ENCODE results near the gene MSLN. TPM values are rescaled to one million over a fixed set of nuclear protein-coding genes. Genes with fewer than 3 reads are reported as not detected.
A peak's percentile ranks its signal among the peaks of the same experiment; 100 is the strongest.

The MSLN gene
- total and polyA plus RNA-seq, 7 donors = 0.03 to 0.17 (median 0.09) TPM; not detected in 3

DNA sequence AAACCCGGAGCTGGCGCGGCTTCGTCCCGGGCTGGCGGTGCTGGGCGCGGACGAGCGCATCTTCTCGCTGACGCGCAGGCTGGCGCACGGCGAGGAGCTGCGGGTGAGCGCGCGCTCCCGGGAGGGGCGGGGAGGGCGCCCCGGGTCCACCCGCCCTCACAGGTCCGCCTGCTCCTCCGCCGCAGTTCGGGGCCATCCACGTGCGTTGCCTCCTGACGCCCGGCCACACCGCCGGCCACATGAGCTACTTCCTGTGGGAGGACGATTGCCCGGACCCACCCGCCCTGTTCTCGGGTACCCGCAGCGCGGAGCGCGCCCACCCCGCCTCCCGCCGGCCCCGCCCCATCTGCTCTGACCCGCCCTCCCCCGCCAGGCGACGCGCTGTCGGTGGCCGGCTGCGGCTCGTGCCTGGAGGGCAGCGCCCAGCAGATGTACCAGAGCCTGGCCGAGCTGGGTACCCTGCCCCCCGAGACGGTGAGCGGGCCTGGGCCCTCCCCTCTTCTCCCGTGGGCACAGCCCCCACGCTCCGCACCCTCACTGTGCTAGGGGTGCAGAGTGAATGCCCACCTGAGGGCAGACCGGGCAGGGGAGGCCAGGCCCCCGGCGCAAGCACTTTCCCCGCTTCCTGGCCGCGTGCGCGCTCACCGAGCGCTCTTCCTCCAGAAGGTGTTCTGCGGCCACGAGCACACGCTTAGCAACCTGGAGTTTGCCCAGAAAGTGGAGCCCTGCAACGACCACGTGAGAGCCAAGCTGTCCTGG, 32.2 kb upstream of the MSLN start:
- DNase-seq (peak; percentile 67 to 74), ATAC-seq (peak; percentile 25 to 45 (median 36))
- Histone ChIP-seq H3K4me1 (peaks cover 8% of the 10 kb centered on the region), H3K27ac (no peak overlapping the region), H3K9me3 (no peaks in the 10 kb centered on the region), H3K36me3 (ENCODE audit: insufficient read depth in 1 of 2, low read depth in 1 of 2) (peaks cover 3 to 36% of the 10 kb centered on the region in 2 donors), H3K4me3 (peak overlapping the region; percentile 61), H3K27me3 (ENCODE audit: insufficient read depth in 3 of 3, low read length in 2 of 3) (peaks cover 0 to 40% (median 19%) of the 10 kb centered on the region in 3 donors)
- TF ChIP-seq, protein P1, sequence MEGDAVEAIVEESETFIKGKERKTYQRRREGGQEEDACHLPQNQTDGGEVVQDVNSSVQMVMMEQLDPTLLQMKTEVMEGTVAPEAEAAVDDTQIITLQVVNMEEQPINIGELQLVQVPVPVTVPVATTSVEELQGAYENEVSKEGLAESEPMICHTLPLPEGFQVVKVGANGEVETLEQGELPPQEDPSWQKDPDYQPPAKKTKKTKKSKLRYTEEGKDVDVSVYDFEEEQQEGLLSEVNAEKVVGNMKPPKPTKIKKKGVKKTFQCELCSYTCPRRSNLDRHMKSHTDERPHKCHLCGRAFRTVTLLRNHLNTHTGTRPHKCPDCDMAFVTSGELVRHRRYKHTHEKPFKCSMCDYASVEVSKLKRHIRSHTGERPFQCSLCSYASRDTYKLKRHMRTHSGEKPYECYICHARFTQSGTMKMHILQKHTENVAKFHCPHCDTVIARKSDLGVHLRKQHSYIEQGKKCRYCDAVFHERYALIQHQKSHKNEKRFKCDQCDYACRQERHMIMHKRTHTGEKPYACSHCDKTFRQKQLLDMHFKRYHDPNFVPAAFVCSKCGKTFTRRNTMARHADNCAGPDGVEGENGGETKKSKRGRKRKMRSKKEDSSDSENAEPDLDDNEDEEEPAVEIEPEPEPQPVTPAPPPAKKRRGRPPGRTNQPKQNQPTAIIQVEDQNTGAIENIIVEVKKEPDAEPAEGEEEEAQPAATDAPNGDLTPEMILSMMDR (IDR thresholded peaks at IDR 0.05) = no peak
- intact Hi-C loops (cut with DNase I) = no loop called here
- 1% methylated on average over 44 to 80 of the region's 80 CpGs for WGBS, 3 donors

DNA sequence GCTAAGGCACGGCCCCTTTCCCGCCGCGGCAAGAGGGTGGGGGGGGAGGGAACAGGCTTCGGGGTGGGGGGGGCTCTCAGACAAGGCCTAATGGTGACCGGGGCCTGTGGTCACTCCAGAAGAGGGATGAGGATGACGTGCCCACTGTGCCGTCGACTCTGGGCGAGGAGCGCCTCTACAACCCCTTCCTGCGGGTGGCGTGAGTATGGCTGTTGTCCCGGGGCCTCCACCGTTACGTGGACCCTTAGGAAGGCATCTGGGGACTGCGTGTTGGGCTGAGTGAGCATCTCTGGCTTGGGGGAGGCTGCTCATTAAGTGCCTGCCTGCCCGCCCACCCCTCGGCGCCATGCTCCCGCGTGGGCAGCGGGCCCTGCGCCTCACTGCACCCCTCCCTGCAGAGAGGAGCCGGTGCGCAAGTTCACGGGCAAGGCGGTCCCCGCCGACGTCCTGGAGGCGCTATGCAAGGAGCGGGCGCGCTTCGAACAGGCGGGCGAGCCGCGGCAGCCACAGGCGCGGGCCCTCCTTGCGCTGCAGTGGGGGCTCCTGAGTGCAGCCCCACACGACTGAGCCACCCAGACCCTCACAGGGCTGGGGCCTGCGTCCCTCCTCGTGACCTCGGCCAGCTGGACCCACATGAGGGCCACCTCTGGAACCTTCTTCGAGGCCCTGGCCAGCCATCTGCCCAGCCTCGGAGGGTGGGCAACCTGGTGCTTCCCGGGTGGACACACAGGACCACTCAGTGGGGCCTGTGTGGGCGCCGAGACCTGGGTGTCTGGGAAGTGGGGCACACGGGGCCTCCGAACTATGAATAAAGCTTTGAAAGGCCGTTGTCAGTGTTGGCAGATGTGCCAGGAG, 31.4 kb upstream of the MSLN start:
- 43 to 49% (median 45%) methylated on average over 42 to 55 of the region's 55 CpGs for WGBS, 3 donors
- DNase-seq (peak in 1 of 2 donors; percentile 55), ATAC-seq (peak in 2 of 4 donors; percentile 12 to 13)
- peaks cover 0 to 40% (median 19%) of the 10 kb centered on the region in 3 donors for H3K27me3 ChIP-seq (ENCODE audit: insufficient read depth in 3 of 3, low read length in 2 of 3)
- H3K4me1 ChIP-seq = peaks cover 8% of the 10 kb centered on the region
- H3K9me3 ChIP-seq = no peaks in the 10 kb centered on the region
- intact Hi-C loops (cut with DNase I) = no loop called here
- H3K4me3 ChIP-seq = no peak overlapping the region
- TF ChIP-seq, protein P1 (IDR thresholded peaks at IDR 0.05) = no peak
- peaks cover 3 to 44% of the 10 kb centered on the region in 2 donors for H3K36me3 ChIP-seq (ENCODE audit: insufficient read depth in 1 of 2, low read depth in 1 of 2)
- H3K27ac ChIP-seq = no peak overlapping the region

DNA sequence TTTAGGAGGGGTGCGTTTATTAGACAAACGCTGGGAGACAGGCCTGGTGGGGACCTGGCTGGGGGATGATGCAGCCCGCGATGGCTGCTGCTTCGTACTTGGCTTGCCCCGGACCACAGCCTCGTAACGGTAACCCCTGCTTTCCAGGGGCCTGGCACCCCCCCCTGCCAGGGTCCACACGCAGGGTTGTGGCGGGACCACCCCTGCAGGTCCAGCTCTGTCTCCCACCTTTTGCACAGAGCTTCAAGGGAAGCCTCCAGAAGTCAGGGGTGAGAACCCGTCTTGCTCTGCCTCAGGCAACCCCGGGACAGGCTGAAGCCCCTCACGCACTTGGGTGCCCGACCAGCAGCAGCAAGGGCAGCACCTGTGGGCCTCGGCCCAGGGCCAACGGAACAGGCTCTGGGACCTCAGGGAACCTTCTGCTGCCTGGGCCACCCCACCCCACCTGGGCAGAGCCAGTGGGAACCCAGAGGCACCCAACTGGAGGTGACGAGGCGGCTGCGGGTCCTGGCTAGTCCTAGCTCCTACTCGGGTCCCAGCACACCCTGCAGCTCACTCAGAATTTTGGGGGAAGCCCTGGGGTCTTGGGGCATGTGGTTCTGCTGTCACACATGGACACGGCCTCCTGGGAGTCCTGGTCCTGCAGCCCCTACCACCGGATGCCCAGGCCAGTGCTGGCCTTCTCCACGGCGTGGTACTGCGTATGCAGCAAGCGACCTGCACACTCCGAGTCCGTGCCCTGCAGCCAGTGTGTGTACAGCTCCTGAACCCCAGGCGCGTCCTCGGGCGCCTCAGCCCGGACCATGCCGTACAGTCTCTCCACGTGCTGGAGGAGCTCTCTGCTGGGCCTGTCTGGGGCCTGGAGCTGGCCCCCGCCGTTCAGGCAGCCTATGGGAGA, 30.5 kb upstream of the MSLN start:
- peaks cover 8% of the 10 kb centered on the region for H3K4me1 ChIP-seq
- H3K4me3 ChIP-seq = no peak overlapping the region
- DNase-seq (peak in 1 of 2 donors; percentile 49), ATAC-seq (peak in 1 of 4 donors; percentile 7)
- peaks cover 0 to 40% (median 19%) of the 10 kb centered on the region in 3 donors for H3K27me3 ChIP-seq (ENCODE audit: insufficient read depth in 3 of 3, low read length in 2 of 3)
- peaks cover 3 to 52% of the 10 kb centered on the region in 2 donors for H3K36me3 ChIP-seq (ENCODE audit: insufficient read depth in 1 of 2, low read depth in 1 of 2)
- H3K27ac ChIP-seq = no peak overlapping the region
- no peaks in the 10 kb centered on the region for H3K9me3 ChIP-seq
- intact Hi-C loops (cut with DNase I) = no loop called here
- 82 to 88% (median 85%) methylated on average over 35 to 37 of the region's 37 CpGs for WGBS, 3 donors
- TF ChIP-seq, protein P1 (IDR thresholded peaks at IDR 0.05) = no peak

DNA sequence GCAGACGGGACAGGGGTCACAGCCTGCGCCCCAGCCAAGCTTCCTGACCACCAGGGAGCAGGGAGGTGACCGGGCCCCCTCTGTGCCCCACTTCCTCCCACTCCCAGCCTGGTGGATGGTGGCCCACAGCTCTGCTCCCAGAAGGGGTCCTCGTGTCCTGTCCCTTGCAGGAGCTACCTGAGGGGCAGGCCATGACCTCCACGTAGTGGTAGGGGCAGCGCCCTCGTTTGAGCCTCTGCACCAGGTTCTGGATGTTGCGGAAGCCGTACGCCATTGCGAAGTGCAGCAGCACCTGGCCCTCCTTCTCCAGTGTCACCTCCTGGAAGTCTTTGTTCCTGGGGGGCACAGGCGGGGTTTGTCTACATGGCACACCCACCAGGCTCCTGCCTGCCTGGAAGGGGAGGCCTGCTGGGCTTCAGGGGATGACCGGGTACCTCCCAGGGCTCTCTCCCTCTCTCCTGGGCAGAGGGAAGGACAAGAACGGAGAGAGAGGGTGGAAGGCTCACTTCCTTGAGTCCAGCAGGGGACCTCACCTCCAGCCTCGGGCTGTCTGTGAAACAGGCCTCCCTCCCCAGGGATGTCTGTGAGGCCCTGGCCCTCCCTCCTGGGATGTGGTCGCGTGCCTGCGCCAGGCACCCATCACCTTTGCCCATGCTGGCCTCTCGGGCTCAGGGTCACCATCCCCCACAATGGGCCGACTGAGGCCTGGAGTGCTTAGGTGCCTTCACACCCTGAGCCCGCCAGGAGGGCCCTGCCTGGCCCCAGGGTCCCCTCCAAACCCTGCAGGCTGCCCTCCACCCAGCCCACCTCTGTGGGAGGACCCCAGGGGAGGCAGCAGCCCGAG, 29.6 kb upstream of the MSLN start:
- Histone ChIP-seq H3K9me3 (no peaks in the 10 kb centered on the region), H3K27me3 (ENCODE audit: insufficient read depth in 3 of 3, low read length in 2 of 3) (peaks cover 0 to 33% (median 17%) of the 10 kb centered on the region in 3 donors), H3K36me3 (ENCODE audit: insufficient read depth in 1 of 2, low read depth in 1 of 2) (peaks cover 3 to 61% of the 10 kb centered on the region in 2 donors), H3K4me3 (no peak overlapping the region), H3K4me1 (peaks cover 8% of the 10 kb centered on the region), H3K27ac (no peak overlapping the region)
- no peak for ATAC-seq
- intact Hi-C loops (cut with DNase I) = no loop called here
- TF ChIP-seq, protein P1 (IDR thresholded peaks at IDR 0.05) = no peak
- 83 to 89% (median 87%) methylated on average over 21 to 22 of the region's 22 CpGs for WGBS, 3 donors
- DNase-seq = no peak
